Transverse colon (tissue), 4 donors: ENCODE results near the gene MRPS18A. TPM values are rescaled to one million over a fixed set of nuclear protein-coding genes. Genes with fewer than 3 reads are reported as not detected.

Source experiments
- DNase-seq: peaks from one replicate; pipeline ENCODE4 v3.0.0-alpha.2; 2019
- H3K27ac ChIP-seq, 4 donors: fragments of 200-600 bp; sonication (generic); 2 replicates each; pipeline ENCODE4 v1.5.1; 2016 to 2018; ENCODE audit warnings: inconsistent platforms in 4 of 4
- H3K27me3 ChIP-seq: fragments of 200-600 bp; sonication (generic); 2 replicates; pipeline ENCODE4 v1.5.1; 2017; ENCODE audit warnings: inconsistent platforms
- H3K36me3 ChIP-seq, 4 donors: fragments of 200-600 bp; sonication (generic); 2 replicates each; pipeline ENCODE4 v1.5.1; 2017 to 2019; ENCODE audit warnings: inconsistent platforms in 4 of 4
- H3K4me1 ChIP-seq, 4 donors: fragments of 200-600 bp; sonication (generic); 2 replicates each; pipeline ENCODE4 v1.5.1; 2017 to 2020; ENCODE audit warnings: inconsistent platforms in 4 of 4
- H3K4me3 ChIP-seq, 4 donors: fragments of 200-600 bp; sonication (generic); 1 replicate in 1 of 4; 2 replicates in 3 of 4; pipeline versions ENCODE4 v1.5.1 to v1.6.1; 2017 to 2019; ENCODE audit warnings: inconsistent platforms in 4 of 4
- H3K9me3 ChIP-seq, 2 donors: fragments of 200-600 bp; sonication (generic); 2 replicates each; pipeline ENCODE4 v1.5.1; 2017 to 2019; ENCODE audit warnings: inconsistent platforms in 2 of 2
- EP300 ChIP-seq: sonication (generic); formaldehyde crosslinking; IDR thresholded peaks from one replicate; pipeline ENCODE4 v1.6.1; 2017; ENCODE audit warnings: antibody characterized with exemption, low read depth
- POLR2A ChIP-seq: fragments of 450-650 bp; IDR thresholded peaks from one replicate; pipeline ENCODE4 v1.6.1; 2016; ENCODE audit warnings: antibody characterized with exemption, mild to moderate bottlenecking, moderate library complexity
- POLR2AphosphoS5 ChIP-seq, 3 donors: sonication (generic); formaldehyde crosslinking; IDR thresholded peaks; one replicate each; pipeline ENCODE4 v1.6.1; 2016; ENCODE audit warnings: antibody characterized with exemption in 3 of 3
- WGBS, 2 donors: methylation state at CpG; one replicate each; pipeline ENCODE4 v1.1.5; 2018; ENCODE audit warnings: low coverage in 1 of 2; 5-methylcytosine and 5-hydroxymethylcytosine counted together
- in situ Hi-C, 4 donors: fragments of 200-750 bp; cut with MboI; loops; one replicate each; pipeline versions ENCODE4 v1.15.0 to v1.15.1; 2017; ENCODE audit warnings: low sequenced_read_pairs in 3 of 4, low pct_ligation_motif_present in 1 of 4, low pct_unique_long_range_greater_than_20kb in 1 of 4
- intact Hi-C: fragments of 100-400 bp; cut with DNase I; formaldehyde crosslinking; loops from one replicate; pipeline ENCODE4 v1.15.1; 2023; ENCODE audit warnings: low total_unique reads
- total RNA-seq, 4 donors: library from RNA; depleted of rRNA; stranded (reverse); fragments of >200 nt; gene quantifications; one replicate each; pipeline ENCODE4 v1.1.0, GENCODE V29; 2016
- TF ChIP-seq, protein P1 (sequence below), 5 experiments: fragments of 200-600 bp in 3 of 5; fragments of 450-650 bp in 2 of 5; sonication (generic) in 3 of 5; IDR thresholded peaks; 1 replicate in 2 of 5; 2 replicates in 3 of 5; pipeline ENCODE4 v1.5.1; 2016 to 2017; ENCODE audit warnings: antibody characterized with exemption in 5 of 5, inconsistent platforms in 3 of 5, mild to moderate bottlenecking in 2 of 5, moderate library complexity in 1 of 5

Gene MRPS18A
- total RNA-seq, 4 donors from 2014 or later, result 25.4 to 48.6 (median 40.3) TPM

DNA sequence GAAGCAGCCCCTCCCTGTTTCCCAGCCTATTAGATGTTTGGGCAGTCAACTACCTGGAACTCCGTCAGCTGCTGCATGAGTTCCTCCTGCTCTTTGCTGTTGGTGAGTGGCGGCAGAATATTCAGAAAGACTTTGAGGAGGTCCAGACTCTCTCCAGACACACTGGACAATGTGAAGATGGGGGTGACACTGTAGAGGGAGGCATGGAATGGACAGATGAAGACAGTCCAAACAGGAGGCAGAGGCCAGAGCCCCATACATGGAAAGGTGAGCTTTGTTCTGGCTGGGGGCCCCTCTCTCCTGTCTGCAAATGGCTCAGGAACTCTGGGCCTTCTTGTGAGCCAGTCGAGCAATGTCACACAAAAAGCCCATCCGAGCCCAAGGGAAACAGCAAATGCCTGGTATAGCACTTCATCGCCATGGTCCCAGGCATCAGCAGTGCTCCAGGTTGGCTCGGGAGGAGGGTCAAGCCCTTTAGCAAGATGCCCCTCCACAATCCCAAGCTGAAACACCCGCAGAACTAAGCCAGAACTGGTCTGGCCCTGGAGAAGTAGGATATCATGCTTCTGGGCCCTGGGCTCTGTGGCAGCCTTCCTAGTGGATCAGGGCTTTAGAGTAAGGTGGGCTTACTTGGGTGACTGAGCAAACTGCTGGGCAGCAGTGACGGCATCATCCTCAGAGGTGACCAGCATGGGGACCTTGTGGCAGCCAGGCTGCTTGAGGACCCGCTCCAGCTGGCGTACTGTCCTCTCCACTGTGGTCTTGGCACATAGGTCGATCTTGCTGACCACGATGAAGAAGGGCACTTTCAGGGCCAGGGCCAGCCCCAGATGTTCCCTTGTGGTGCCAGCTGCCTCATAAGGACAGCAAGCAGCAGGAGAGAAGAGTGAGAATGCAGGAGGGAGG is 63.5 kb downstream of the MRPS18A start:
- H3K4me3 ChIP-seq, result no peak overlapping the region
- TF ChIP-seq EP300 (no peak), POLR2A (no peak), POLR2AphosphoS5 (IDR thresholded peaks at IDR 0.05) (no peak)
- TF ChIP-seq, protein P1, sequence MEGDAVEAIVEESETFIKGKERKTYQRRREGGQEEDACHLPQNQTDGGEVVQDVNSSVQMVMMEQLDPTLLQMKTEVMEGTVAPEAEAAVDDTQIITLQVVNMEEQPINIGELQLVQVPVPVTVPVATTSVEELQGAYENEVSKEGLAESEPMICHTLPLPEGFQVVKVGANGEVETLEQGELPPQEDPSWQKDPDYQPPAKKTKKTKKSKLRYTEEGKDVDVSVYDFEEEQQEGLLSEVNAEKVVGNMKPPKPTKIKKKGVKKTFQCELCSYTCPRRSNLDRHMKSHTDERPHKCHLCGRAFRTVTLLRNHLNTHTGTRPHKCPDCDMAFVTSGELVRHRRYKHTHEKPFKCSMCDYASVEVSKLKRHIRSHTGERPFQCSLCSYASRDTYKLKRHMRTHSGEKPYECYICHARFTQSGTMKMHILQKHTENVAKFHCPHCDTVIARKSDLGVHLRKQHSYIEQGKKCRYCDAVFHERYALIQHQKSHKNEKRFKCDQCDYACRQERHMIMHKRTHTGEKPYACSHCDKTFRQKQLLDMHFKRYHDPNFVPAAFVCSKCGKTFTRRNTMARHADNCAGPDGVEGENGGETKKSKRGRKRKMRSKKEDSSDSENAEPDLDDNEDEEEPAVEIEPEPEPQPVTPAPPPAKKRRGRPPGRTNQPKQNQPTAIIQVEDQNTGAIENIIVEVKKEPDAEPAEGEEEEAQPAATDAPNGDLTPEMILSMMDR (IDR thresholded peaks at IDR 0.05), result no peak
- no peaks in the 10 kb centered on the region for H3K27me3 ChIP-seq
- no peak overlapping the region for H3K27ac ChIP-seq
- in situ Hi-C loops (loop anchor here in 1 of 4 donors (25.0 kb wide), 1 partner anchor 463 kb away; no protein-coding TSS in a partner anchor), intact Hi-C loops (no loop called here)
- H3K36me3 ChIP-seq, result peaks cover 0 to 47% (median 14%) of the 10 kb centered on the region in 4 donors
- no peak for DNase-seq
- H3K9me3 ChIP-seq, result no peaks in the 10 kb centered on the region
- WGBS, 2 donors, result 91 to 100% methylated on average over 1 to 12 of the region's 12 CpGs
- peaks cover 4 to 17% (median 15%) of the 10 kb centered on the region in 4 donors for H3K4me1 ChIP-seq

DNA sequence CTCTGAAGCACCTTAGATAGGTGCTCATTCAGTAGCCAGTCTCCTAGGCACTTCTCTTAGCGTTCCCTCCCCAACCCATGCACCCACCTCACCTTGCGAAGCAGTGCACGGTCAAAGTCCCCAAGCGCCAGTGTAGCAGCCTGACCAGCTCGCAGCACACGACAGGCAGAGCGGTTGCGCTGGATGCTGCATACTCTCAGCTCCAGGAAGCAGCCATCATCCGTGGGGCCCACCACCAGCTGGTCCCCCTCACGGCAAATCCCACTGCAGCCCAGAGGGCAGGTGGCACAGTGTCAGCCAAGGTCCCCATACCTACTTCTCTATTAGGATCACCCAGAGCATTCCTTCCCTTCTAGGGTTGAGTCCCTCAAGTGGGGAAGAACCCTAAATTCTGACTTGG is 65.0 kb downstream of the MRPS18A start:
- peaks cover 0 to 47% (median 14%) of the 10 kb centered on the region in 4 donors for H3K36me3 ChIP-seq
- intact Hi-C loops, result no loop called here
- 98% methylated on average over 10 of the region's 10 CpGs; no CpG with 5 or more reads in 1 of the 2 donors for WGBS, 2 donors

DNA sequence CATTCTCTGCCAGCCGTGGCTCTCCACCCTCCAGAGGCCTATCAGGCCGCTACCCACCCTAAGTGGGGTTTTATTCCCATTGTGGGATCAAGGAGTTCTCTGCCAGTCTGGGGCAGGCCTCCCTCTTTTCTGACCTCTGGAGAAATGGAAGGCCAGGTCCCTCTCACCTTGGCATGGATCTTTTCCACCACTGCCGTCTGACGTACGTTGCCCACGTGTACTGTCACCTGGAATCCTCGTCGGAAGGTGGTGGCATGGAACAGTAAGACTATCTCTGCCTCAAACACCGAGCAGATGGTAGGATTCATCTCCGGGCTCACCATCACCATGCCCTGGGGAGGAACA is 65.8 kb downstream of the MRPS18A start:
- Histone ChIP-seq H3K4me1 (peaks cover 0 to 1% (median under 1%) of the 10 kb centered on the region in 4 donors), H3K27ac (no peak overlapping the region), H3K36me3 (peaks cover 0 to 47% (median 14%) of the 10 kb centered on the region in 4 donors), H3K4me3 (no peak overlapping the region), H3K9me3 (no peaks in the 10 kb centered on the region), H3K27me3 (no peaks in the 10 kb centered on the region)
- 80 to 94% methylated on average over 1 to 10 of the region's 10 CpGs for WGBS, 2 donors
- TF ChIP-seq EP300 (no peak), POLR2A (no peak), POLR2AphosphoS5 (IDR thresholded peaks at IDR 0.05) (no peak)
- TF ChIP-seq, protein P1 (IDR thresholded peaks at IDR 0.05), result no peak
- no peak for DNase-seq
- intact Hi-C loops (no loop called here), in situ Hi-C loops (loop anchor here in 1 of 4 donors (25.0 kb wide), 1 partner anchor 465 kb away; no protein-coding TSS in a partner anchor)

More for the DNA sequence above, 65.0 kb downstream of the MRPS18A start:
- Histone ChIP-seq H3K27ac (no peak overlapping the region), H3K4me3 (no peak overlapping the region), H3K4me1 (peaks cover 3 to 9% (median 7%) of the 10 kb centered on the region in 4 donors), H3K27me3 (no peaks in the 10 kb centered on the region), H3K9me3 (no peaks in the 10 kb centered on the region)
- TF ChIP-seq POLR2AphosphoS5 (IDR thresholded peaks at IDR 0.05), result no peak
- no peak for TF ChIP-seq EP300
- TF ChIP-seq, protein P1 (IDR thresholded peaks at IDR 0.05), result no peak
- TF ChIP-seq POLR2A, result no peak
- in situ Hi-C loops, result loop anchor here in 1 of 4 donors (25.0 kb wide), 1 partner anchor 465 kb away; no protein-coding TSS in a partner anchor
- no peak for DNase-seq

Other genes starting within 250 kb of the MRPS18A start
- gene DLK2, start 232.2 kb downstream of the MRPS18A start, total RNA-seq, result 1 to 10 TPM in 1 of 4 donors, under 1 TPM in 1, not detected in 2; 0.95 to 1.1 TPM
- gene TJAP1, start 210.2 kb downstream of the MRPS18A start, total RNA-seq, result 10 to 100 TPM; 10.9 to 22.4 (median 17.9) TPM
- gene LRRC73, start 177.4 kb downstream of the MRPS18A start, total RNA-seq, result under 1 TPM in 2 of 4 donors, not detected in 2; 0.60 to 0.96 TPM
- 100 to 1,000 TPM in 3 of 4 donors, 10 to 100 TPM in 1; 83.4 to 146 (median 103) TPM for gene YIPF3, start 170.9 kb downstream of the MRPS18A start, total RNA-seq
- gene POLR1C, start 170.7 kb downstream of the MRPS18A start, total RNA-seq, result 10 to 100 TPM in 3 of 4 donors, 1 to 10 TPM in 1; 7.4 to 24.7 (median 15.5) TPM
- 10 to 100 TPM; 11.3 to 25.1 (median 17.6) TPM for gene XPO5, start 111.8 kb downstream of the MRPS18A start, total RNA-seq
- gene POLH, start 111.6 kb downstream of the MRPS18A start, total RNA-seq, result 10 to 100 TPM in 1 of 4 donors, 1 to 10 TPM in 3; 2.2 to 10.6 (median 7.0) TPM
- 100 to 1,000 TPM in 1 of 4 donors, 10 to 100 TPM in 3; 83.7 to 115 (median 86.8) TPM for gene GTPBP2, start 58.5 kb downstream of the MRPS18A start, total RNA-seq
- 10 to 100 TPM in 3 of 4 donors, 1 to 10 TPM in 1; 10.0 to 61.0 (median 42.4) TPM for gene MAD2L1BP, start 52.0 kb downstream of the MRPS18A start, total RNA-seq
- gene RSPH9, start 42.8 kb downstream of the MRPS18A start, total RNA-seq, result not detected
- 100 to 1,000 TPM; 131 to 608 (median 203) TPM for gene VEGFA, start 82.4 kb upstream of the MRPS18A start, total RNA-seq